ENCODE measurements around the gene GSTM2. TPM values are rescaled to one million over a fixed set of nuclear protein-coding genes. Genes with fewer than 3 reads are reported as not detected.
A peak's percentile ranks its signal among the peaks of the same experiment; 100 is the strongest.

GSTM2 gene
- total and polyA plus RNA-seq, 10 donors = 26.2 to 100 (median 52.3) TPM

DNA sequence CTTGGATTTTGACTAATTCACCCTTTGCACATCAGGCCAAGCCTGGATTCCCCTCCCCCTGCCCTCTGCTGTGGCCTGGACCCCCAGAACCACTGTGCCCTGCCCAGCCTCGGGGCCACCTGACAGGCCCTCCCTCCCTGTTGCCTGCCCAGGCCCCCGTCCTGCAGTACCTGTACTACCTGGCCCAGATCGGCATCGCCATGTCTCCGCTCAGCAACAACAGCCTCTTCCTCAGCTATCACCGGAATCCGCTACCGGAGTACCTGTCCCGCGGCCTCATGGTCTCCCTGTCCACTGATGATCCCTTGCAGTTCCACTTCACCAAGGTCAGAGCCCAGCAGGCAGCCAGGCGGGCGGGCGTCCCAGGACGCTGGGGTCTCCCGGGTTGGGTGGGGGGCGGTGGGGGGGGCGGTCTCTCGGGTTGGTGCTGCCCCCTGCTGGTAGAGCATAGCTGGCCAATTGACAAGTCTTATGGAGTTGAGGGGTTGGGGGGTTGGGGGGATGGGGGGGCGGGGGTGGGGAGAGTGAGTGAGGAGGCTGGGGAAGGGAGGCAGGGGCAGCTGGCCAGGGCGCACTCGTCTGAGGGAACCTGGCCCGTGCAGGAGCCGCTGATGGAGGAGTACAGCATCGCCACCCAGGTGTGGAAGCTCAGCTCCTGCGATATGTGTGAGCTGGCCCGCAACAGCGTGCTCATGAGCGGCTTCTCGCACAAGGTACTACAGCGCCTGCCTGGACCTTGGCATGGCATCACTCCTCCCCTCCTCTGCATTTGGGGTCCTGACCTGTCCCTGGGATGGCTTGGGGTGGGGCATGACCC lies 37.6 kb upstream of the GSTM2 start:
- peaks cover 0 to 39% (median 7%) of the 10 kb centered on the region in 6 donors for H3K4me1 ChIP-seq
- H3K27me3 ChIP-seq (replicated peaks in 1 of 7) = no peaks in the 10 kb centered on the region
- TF ChIP-seq POLR2A (IDR thresholded peaks at IDR 0.05) (no peak), POLR2AphosphoS5 (IDR thresholded peaks at IDR 0.05) (peak in 1 of 3 donors; percentile 22)
- TF ChIP-seq, protein P1, sequence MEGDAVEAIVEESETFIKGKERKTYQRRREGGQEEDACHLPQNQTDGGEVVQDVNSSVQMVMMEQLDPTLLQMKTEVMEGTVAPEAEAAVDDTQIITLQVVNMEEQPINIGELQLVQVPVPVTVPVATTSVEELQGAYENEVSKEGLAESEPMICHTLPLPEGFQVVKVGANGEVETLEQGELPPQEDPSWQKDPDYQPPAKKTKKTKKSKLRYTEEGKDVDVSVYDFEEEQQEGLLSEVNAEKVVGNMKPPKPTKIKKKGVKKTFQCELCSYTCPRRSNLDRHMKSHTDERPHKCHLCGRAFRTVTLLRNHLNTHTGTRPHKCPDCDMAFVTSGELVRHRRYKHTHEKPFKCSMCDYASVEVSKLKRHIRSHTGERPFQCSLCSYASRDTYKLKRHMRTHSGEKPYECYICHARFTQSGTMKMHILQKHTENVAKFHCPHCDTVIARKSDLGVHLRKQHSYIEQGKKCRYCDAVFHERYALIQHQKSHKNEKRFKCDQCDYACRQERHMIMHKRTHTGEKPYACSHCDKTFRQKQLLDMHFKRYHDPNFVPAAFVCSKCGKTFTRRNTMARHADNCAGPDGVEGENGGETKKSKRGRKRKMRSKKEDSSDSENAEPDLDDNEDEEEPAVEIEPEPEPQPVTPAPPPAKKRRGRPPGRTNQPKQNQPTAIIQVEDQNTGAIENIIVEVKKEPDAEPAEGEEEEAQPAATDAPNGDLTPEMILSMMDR (IDR thresholded peaks at IDR 0.05 in 8 of 11, conservative IDR thresholded peaks at IDR 0.05 in 3 of 11) = peak in 5 of 11 experiments; percentile 43 to 56 (median 54)
- intact Hi-C loops (cut with DNase I; ENCODE audit: low total_unique reads) = no loop called here
- no peak for DNase-seq
- no peak overlapping the region for H3K4me3 ChIP-seq
- WGBS, 5 donors = 77 to 98% (median 79%) methylated on average over 8 to 30 of the region's 30 CpGs
- peaks cover 0 to 77% (median 60%) of the 10 kb centered on the region in 6 donors for H3K36me3 ChIP-seq
- no peaks in the 10 kb centered on the region for H3K9me3 ChIP-seq
- peak overlapping the region in 1 of 8 donors; percentile 67 for H3K27ac ChIP-seq

GRCh38 chr1:109630898-109631512 lies 36.9 kb upstream of the GSTM2 start:
- DNase-seq = no peak
- Histone ChIP-seq H3K27me3 (replicated peaks in 1 of 7) (no peaks in the 10 kb centered on the region), H3K9me3 (no peaks in the 10 kb centered on the region), H3K27ac (peak overlapping the region in 3 of 8 donors; percentile 8 to 67 (median 28)), H3K36me3 (peaks cover 0 to 70% (median 57%) of the 10 kb centered on the region in 6 donors), H3K4me3 (no peak overlapping the region), H3K4me1 (peaks cover 0 to 37% (median 8%) of the 10 kb centered on the region in 6 donors)
- TF ChIP-seq POLR2A (IDR thresholded peaks at IDR 0.05) (no peak), POLR2AphosphoS5 (IDR thresholded peaks at IDR 0.05) (peak in 1 of 3 donors; percentile 31)
- TF ChIP-seq, protein P1 (IDR thresholded peaks at IDR 0.05 in 8 of 11, conservative IDR thresholded peaks at IDR 0.05 in 3 of 11) = peak in 1 of 11 experiments; percentile 23
- intact Hi-C loops (cut with DNase I; ENCODE audit: low total_unique reads) = no loop called here
- 94 to 98% (median 96%) methylated on average over 6 to 14 of the region's 14 CpGs for WGBS, 5 donors

DNA sequence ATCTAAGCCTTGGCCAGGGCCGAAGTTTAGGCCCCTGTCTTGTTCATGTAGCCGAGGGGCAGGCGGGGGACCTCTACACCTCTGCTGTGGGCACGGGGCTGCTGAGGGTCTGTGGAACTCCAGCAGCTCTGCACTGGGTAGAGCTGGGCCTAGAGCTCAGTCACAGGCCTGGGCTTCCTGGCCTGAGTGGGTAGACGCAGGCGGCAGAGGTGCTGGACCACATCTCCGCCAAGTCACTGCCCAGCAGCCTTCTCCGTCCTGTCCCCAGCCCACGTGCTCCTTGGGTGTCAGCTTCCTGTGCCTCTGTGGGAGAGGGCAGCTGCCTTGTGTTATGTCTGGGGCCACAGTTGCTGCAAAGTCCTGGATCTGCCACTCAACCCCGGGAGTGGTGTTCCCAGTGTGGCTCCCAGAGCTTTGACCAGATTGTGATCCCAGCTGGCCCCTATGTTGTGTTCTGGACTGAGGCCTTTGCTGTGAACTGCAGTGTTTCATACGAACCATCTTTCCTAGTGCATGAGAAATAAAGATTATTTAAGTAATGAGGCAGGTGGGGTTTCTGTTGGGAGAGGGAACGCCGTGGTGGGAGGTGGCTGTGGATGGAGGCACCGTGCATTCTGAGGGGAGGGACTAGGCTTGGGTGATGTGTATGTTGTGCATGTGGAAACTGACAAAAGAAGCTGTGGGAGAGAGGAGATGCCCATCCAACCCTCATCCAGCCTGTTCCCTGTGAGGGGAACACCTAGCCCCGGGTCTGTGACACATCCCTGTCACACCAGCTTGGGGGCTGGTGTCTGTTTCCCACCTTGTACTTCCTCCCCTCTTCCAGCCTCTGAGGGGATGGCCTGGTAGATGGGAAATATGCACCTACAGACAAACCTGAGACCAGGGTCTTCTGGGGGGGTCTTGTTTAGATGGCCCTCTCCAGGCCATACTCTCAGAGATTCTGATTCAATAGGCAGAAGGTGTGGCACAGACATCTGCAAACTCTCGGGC lies 36.0 kb upstream of the GSTM2 start:
- no peak for DNase-seq
- Histone ChIP-seq H3K4me1 (peaks cover 0 to 39% (median 8%) of the 10 kb centered on the region in 6 donors), H3K4me3 (no peak overlapping the region), H3K27ac (peak overlapping the region in 4 of 8 donors; percentile 49 to 67 (median 50)), H3K27me3 (replicated peaks in 1 of 7) (no peaks in the 10 kb centered on the region), H3K36me3 (peaks cover 0 to 62% (median 49%) of the 10 kb centered on the region in 6 donors), H3K9me3 (no peaks in the 10 kb centered on the region)
- 82 to 94% (median 91%) methylated on average over 9 to 16 of the region's 16 CpGs for WGBS, 5 donors
- TF ChIP-seq POLR2A (IDR thresholded peaks at IDR 0.05) = no peak
- TF ChIP-seq, protein P1 (IDR thresholded peaks at IDR 0.05 in 8 of 11, conservative IDR thresholded peaks at IDR 0.05 in 3 of 11) = no peak
- TF ChIP-seq POLR2AphosphoS5 (IDR thresholded peaks at IDR 0.05) = peak in 2 of 3 donors; percentile 21 to 42
- intact Hi-C loops (cut with DNase I; ENCODE audit: low total_unique reads) = no loop called here

Data from spleen (tissue), 11 donors.